ENCODE data around the gene IWS1.

GRCh38 chr2:127454595-127455565 is 71.4 kb downstream of the IWS1 start:
- TF ChIP-seq CTCF (conservative IDR thresholded peaks at IDR 0.05; ENCODE audit: low read length) (no peak), EZH2phosphoT487 (IDR thresholded peaks at IDR 0.05; ENCODE audit: borderline replicate concordance, low read depth, low read length) (no peak)

Measured in OCI-LY7 (cell line).